Measurements from ENCODE around the gene NSMF. TPM values are rescaled to one million over a fixed set of nuclear protein-coding genes. Genes with fewer than 3 reads are reported as not detected.

The NSMF gene
- total and polyA plus RNA-seq, 2 of the 8 experiments (the other 6 are each of a cell fraction or from before 2014, with no cell fraction given) = 56.7 to 65.1 TPM

DNA sequence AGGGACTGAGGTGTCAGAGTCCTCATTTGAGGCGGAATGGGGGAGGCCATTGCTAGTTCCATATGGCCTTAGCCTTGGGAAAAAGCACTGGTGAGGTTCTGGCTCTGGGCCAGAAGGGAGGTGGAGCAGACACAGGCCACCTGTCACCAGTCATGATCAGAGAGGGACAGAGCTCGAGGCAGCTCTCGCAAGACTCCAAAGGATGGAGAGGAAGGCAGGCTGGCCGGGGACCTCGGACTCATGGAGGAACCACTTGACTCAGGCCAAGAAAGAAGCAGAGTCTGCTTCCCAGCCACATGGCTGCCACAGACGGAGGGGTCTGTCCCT lies 29.2 kb upstream of the NSMF start:
- Histone ChIP-seq H3K23me2 (ENCODE audit: low read depth, low read length) (no peaks in the 10 kb centered on the region), H3K27me3 (replicated peaks in 1 of 4; ENCODE audit: control insufficient read depth in 3 of 4, extremely low read depth in 1 of 4, insufficient read depth in 3 of 4, low read length in 3 of 4) (no peaks in the 10 kb centered on the region; a peak in 1 of 7 replicates), H3K36me3 (ENCODE audit: control insufficient read depth in 2 of 4, insufficient read depth in 4 of 4, low read length in 3 of 4) (no peaks in the 10 kb centered on the region), H3K18ac (ENCODE audit: extremely low read depth, low read length) (no peak overlapping the region), H3K4me3 (ENCODE audit: extremely low read depth in 1 of 4, insufficient read depth in 2 of 4, low read depth in 3 of 4, low read length in 4 of 4) (no peak overlapping the region), H2BK5ac (ENCODE audit: low read depth, low read length) (no peak overlapping the region), H4K91ac (replicated peaks; ENCODE audit: insufficient read length, low read length) (no peak overlapping the region), H3K79me1 (ENCODE audit: low read depth, low read length) (no peaks in the 10 kb centered on the region), H2BK120ac (replicated peaks; ENCODE audit: low read depth, low read length) (no peak overlapping the region), H2AFZ (ENCODE audit: low read length) (no peak overlapping the region), H3K79me2 (ENCODE audit: control insufficient read depth in 1 of 2, insufficient read depth in 2 of 2, low read length in 2 of 2) (no peaks in the 10 kb centered on the region), H4K20me1 (replicated peaks in 1 of 2; ENCODE audit: control insufficient read depth in 1 of 2, insufficient read depth in 2 of 2, low read length in 2 of 2) (peaks cover 0 to 3% of the 10 kb centered on the region in 2 experiments), H4K5ac (ENCODE audit: insufficient read length, low read depth, low read length) (no peak overlapping the region), H2BK12ac (ENCODE audit: low read depth, low read length) (no peak overlapping the region), H3K9ac (replicated peaks in 1 of 4; ENCODE audit: extremely low read depth in 1 of 4, low read depth in 3 of 4, low read length in 3 of 4) (no peak overlapping the region; a peak in 1 of 7 replicates), H3K23ac (ENCODE audit: insufficient read length) (no peak overlapping the region), H2BK20ac (ENCODE audit: low read length) (no peak overlapping the region), H3K14ac (ENCODE audit: insufficient read length) (no peak overlapping the region), H3K9me3 (ENCODE audit: insufficient read depth in 2 of 2, low read depth in 1 of 2, low read length in 1 of 2) (no peaks in the 10 kb centered on the region), H2AK5ac (ENCODE audit: low read depth, low read length) (no peak overlapping the region), H3K56ac (replicated peaks; ENCODE audit: insufficient read length, low read depth, low read length) (no peak overlapping the region), H4K8ac (ENCODE audit: extremely low read depth, insufficient read depth, low read length) (no peak overlapping the region), H3K27ac (ENCODE audit: low read depth, low read length) (no peak overlapping the region), H3K4me2 (ENCODE audit: insufficient read depth in 1 of 2, low read depth in 2 of 2, low read length in 2 of 2) (no peak overlapping the region), H2BK15ac (ENCODE audit: low read length) (no peak overlapping the region), H3K4me1 (replicated peaks in 1 of 4; ENCODE audit: control insufficient read depth in 3 of 4, insufficient read depth in 4 of 4, low read length in 3 of 4) (no peaks in the 10 kb centered on the region), H3K4ac (replicated peaks; ENCODE audit: insufficient read length, low read depth, low read length) (no peak overlapping the region)
- ChIA-PET POLR2A (ENCODE audit: partially characterized antibody) (interaction anchor here (1.6 kb wide), 1 partner anchor 10 kb away, joined by 3 read pairs; no protein-coding TSS in a partner anchor), CTCF (ENCODE audit: partially characterized antibody) (interaction anchor here (1.3 to 1.4 kb wide), 2 partner anchors 11 to 21 kb away, joined by 3 to 7 read pairs; no protein-coding TSS in a partner anchor)
- TF ChIP-seq BRCA1 (IDR thresholded peaks at IDR 0.05; ENCODE audit: low read depth, low read length) (no peak), CREB1 (IDR thresholded peaks at IDR 0.05) (no peak), ATF2 (IDR thresholded peaks at IDR 0.05; ENCODE audit: low read length) (no peak), EP300 (IDR thresholded peaks at IDR 0.05; ENCODE audit: borderline replicate concordance in 1 of 2, low read depth in 2 of 2, low read length in 2 of 2) (no peak), RNF2 (IDR thresholded peaks at IDR 0.05; ENCODE audit: borderline replicate concordance, low read depth, low read length, missing control alignments, poor library complexity, severe bottlenecking) (no peak), BACH1 (IDR thresholded peaks at IDR 0.05; ENCODE audit: low read length) (no peak), CBX8 (IDR thresholded peaks at IDR 0.05; ENCODE audit: borderline replicate concordance, low read depth, low read length) (no peak), RBBP5 (IDR thresholded peaks at IDR 0.05; ENCODE audit: borderline replicate concordance, low read depth, low read length) (no peak), USF2 (IDR thresholded peaks at IDR 0.05; ENCODE audit: low read length) (no peak)
- FAIRE-seq = no peak
- WGBS, 2 experiments (ENCODE audit: extremely low coverage in 1 of 2, insufficient coverage in 1 of 2, insufficient read length in 1 of 2, insufficient replicate concordance in 2 of 2, low coverage in 1 of 2, low lambda C conversion rate in 2 of 2, missing lambda C conversion rate in 1 of 2) = 93% methylated on average over 6 of the region's 6 CpGs; no CpG with 5 or more reads in 1 of the 2 experiments
- DNase-seq (ENCODE audit: low read depth in 1 of 2, low spot score in 2 of 2) = no peak

Measured in H1 (cell line).